Measurements from ENCODE around the gene ZNF277.
A peak's percentile ranks its signal among the peaks of the same experiment; 100 is the strongest.

ZNF277 gene

DNA sequence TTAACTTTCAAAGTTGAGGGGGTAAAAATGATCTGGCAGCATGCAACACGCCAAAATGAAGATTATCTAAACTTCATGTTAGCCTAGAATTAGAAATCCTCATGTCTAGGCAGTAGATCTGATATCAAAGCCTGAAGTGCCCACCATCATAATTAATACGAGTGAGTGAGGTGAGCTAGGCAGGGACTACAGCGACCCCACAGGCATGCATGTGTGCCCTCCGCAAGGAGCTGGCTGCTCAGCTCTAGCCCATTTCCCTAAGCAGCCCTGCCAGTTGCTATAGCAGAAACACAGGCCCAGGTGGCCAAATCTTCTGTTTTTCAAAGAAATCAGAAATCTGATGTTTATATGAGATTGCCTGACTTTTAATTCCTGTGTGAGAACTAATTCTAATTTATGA is 150.6 kb downstream of the ZNF277 start:
- DNase-seq (ENCODE audit: low spot score) = no peak

GRCh38 chr7:112358513-112358912 is 152.0 kb downstream of the ZNF277 start:
- DNase-seq (ENCODE audit: low spot score) = no peak

DNA sequence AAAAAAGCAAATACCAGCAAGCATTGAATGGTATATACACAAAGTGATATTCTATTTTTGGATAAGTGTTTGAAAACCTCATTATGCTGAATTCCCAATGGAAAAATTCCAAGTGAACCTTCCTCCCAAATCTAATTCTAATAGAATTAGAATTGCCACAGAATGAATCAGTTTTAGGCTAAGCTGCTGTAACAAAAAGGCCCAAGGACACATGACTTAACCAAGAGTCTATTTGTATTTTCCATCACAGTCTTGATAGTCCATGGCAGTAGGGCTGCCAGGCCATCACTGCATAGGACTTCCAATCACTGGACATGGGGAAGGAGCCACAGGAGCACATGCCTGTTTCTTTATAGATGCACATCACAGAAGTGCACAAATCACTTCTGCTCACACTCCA is 152.6 kb downstream of the ZNF277 start:
- DNase-seq (ENCODE audit: low spot score) = no peak

DNA sequence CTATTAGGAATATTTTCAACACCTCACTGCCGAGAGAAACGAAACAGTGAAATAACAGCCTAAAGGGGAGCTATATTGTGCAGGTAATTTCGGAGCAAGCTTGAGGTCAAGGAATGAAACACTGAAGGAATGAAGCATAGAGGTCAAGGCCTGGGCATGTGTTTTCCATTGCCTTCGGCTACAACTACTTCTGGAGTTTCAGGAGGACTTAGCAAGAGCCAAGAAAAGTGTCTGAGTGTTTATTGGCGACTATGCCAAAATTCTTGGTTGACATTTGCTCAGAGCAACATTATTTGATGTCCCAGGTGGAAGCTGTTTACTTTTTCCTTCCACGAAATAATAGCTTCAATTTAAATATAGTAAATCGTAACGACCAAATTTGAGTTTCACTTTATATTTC is 154.2 kb downstream of the ZNF277 start:
- DNase-seq (ENCODE audit: low spot score) = no peak

DNA sequence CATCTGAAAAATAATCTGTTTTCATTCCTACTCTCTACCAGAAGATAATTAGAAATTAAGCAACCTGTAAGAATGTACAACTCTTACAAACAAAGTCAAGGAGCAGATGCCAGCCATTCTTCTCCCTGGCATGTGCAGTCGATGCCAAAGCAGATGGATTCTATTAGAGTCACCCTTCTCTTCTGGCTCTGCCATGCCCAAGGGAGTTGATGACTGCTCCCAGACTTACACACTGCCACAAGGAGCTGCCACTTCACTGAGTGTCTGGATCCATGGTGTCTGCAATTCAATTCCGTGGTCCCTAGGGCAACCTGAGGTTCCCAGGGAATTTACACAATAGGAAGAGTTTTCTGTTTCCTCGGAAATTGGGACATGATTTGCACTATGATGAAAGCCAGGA is 154.7 kb downstream of the ZNF277 start:
- DNase-seq (ENCODE audit: low spot score) = no peak

- DNase-seq (ENCODE audit: low spot score) = no peak
Measured at GRCh38 chr7:112362053-112362650, 155.7 kb downstream of the ZNF277 start.

DNA sequence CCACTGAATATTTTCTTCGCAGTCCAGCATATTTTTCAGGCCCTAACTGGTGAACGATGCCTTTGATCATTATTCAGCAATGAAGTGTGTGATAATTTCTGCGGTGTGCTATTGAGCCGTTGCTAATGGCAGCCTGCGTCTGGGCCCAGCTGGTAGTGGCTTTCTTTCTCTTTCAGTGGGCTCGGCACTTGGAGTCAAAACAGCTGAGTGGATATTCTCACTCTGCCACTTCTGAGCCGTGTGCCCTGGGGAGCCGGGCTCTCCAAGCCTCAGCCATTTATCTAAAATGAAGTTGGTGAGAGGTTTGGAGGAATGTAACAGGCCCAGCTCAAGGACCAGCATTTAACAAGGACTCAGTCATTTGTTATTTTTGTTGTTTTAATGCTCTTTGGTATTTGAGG is 156.2 kb downstream of the ZNF277 start:
- DNase-seq (ENCODE audit: low spot score) = no peak

GRCh38 chr7:112364388-112364787 is 157.9 kb downstream of the ZNF277 start:
- no peak for DNase-seq (ENCODE audit: low spot score)

- no peak for DNase-seq (ENCODE audit: low spot score)
Measured at GRCh38 chr7:112365551-112365950, 159.1 kb downstream of the ZNF277 start.

GRCh38 chr7:112366886-112367285 is 160.4 kb downstream of the ZNF277 start:
- no peak for DNase-seq (ENCODE audit: low spot score)

DNA sequence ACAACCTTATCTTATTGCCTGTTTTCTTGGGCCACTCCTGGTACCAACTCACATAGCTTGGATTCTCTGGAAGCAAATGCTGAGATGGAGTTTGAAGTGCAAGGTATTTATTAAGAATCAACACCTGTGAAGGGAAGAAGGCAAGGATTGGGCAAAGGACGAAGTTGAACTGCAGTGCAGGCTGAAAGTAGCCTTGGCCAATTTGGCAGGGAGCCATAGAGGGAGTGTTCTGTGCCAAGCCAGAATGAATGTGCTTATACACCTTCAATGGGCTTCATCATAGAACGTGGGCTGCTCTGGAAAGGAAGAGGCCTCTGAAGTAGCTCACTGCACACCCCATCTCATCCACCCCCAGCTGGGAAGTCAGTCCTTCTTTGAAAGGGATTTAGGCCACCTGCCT is 163.9 kb downstream of the ZNF277 start:
- peak; percentile 4 for DNase-seq (ENCODE audit: low spot score)

DNA sequence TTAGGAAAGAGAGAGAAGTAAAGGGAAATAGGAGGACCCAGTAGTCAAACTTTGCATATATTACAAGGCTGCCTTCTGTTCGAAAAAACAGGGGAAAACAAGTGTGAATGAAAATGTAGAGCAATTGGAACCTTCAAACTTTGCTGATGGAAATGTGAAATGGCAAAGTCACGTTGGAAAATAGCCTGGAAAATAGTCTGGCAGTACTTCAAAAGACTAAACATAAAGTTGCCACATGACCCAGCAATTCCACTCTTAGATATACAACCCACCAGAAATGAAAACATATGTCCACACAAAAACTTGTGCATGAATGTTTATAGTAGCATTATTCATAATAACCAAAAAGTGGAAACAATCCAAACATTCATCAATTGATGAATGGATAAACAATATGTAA is 165.2 kb downstream of the ZNF277 start:
- DNase-seq (ENCODE audit: low spot score) = no peak

- DNase-seq (ENCODE audit: low spot score) = no peak
Measured at GRCh38 chr7:112372101-112372500, 165.6 kb downstream of the ZNF277 start.

DNA sequence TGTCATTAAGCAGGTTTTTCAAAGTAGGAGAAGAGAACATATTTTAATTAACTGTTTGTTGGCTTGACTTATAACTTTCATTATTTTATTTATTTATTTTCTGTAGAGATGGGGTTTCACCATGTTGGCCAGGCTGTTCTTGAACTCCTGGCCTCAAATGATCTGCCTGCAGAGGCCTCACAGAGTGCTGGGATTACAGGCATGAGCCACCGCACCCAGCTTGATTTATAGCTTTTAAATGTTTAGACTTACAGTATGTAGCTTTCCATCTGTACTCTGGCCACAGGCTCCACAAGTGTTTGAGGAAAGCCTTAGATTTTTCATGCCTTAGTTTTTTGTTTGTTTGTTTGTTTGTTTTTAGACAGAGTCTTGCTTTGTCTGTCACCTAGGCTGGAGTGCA is 171.1 kb downstream of the ZNF277 start:
- DNase-seq (ENCODE audit: low spot score) = no peak

DNA sequence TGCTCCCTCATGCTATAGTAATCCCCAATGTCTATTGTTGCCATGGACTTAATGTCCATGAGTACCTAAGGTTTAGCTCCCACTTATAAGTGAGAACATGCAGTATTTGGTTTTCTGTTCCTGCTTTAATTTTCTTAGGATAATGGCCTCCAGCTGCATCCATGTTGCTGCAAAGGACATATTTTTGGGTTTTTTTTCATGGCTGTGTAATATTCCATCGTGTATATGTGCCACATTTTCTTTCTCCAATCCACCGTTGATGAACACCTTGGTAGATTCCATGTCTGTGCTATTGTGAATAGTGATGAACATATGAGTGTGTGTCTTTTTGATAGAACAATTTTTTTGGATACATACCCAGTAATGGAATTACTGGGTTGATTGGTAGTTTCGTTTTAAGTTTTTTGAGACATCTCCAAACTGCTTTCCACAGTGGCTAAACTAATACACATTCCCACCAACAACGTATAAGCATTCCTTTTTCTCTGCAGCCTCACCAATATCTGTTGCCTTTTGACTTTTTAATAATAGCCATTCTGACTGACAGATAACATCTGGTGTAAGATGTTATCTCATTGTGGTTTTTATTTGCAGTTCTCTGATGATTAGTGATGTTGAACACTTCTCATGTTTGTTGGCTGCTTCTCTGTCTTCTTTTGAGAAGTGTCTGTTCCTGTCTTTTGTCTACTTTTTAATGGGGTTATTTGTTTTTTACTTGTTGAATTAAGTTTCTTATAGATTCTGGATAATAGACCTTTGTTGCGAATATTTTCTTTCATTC is 175.0 kb downstream of the ZNF277 start:
- no peak for DNase-seq (ENCODE audit: low spot score)

GRCh38 chr7:112383671-112384417 is 177.3 kb downstream of the ZNF277 start:
- DNase-seq (ENCODE audit: low spot score) = no peak

DNA sequence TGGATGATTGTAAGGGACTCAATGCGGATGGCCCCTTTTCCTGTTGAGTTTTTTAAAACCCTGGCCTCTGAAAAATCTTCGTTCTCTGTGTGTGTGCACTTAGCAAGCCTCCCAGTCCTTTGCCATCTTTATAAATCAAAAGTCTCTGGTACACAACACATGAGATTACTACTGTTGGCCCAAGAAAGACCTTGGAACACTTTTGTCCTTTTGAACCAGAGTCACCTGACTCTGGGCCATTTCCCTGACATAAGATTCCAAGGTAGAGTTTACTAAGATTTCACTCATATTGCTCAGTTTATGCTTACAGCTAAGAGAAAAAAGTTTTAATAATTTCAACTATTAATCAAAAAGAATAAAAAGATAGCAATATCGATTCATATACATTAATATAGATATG is 179.0 kb downstream of the ZNF277 start:
- DNase-seq (ENCODE audit: low spot score) = no peak

GRCh38 chr7:112386619-112387018 is 180.1 kb downstream of the ZNF277 start:
- DNase-seq (ENCODE audit: low spot score) = no peak

GRCh38 chr7:112390167-112390566 is 183.7 kb downstream of the ZNF277 start:
- DNase-seq (ENCODE audit: low spot score) = no peak

- DNase-seq (ENCODE audit: low spot score) = peak; percentile 5
Measured at GRCh38 chr7:112391079-112391821, 184.8 kb downstream of the ZNF277 start.

GRCh38 chr7:112391841-112392286 is 185.4 kb downstream of the ZNF277 start:
- DNase-seq (ENCODE audit: low spot score) = peak; percentile 2

All from hematopoietic multipotent progenitor cell treated with erythropoietin and hydrocortisone succinate and interleukin-3 and kit ligand, for 15 days (in vitro differentiated cells).